Body of pancreas (tissue), 4 donors: Measurements from ENCODE around the gene NMRAL1.

Experiments
- POLR2A ChIP-seq, 3 donors: fragments of 450-650 bp; IDR thresholded peaks; one replicate each; pipeline ENCODE4 v1.6.1; 2016; ENCODE audit warnings: antibody characterized with exemption in 3 of 3, mild to moderate bottlenecking in 2 of 3
- TF ChIP-seq, protein P1 (sequence below), 7 experiments: fragments of 450-650 bp in 4 of 7; fragments of 200-600 bp in 3 of 7; sonication (generic) in 3 of 7; IDR thresholded peaks; one replicate each; pipeline ENCODE4 v1.5.1; 2016 to 2019; ENCODE audit warnings: antibody characterized with exemption in 7 of 7

DNA sequence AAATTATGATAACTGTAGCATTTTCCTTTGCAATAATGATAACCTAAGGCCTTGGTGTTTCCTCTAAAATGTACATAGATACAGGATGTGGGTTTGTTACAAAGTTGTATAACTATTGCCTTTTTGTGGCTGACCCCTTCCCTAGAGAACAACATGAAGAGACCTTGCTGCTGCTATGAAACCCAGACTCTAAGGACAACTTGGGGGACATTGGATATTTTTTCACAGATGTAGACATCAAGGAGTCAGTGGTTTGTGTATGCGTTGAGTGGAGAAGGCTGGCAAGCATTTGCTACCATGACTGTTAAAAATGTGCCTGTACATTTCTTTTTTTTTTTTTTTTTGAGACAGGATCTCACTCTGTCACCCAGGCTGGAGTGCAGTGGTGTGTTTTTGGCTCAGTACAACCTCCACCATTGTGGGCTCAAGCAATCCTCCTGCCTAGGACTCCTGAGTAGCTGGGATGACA lies 14.1 kb upstream of the NMRAL1 start:
- no peak for TF ChIP-seq POLR2A (IDR thresholded peaks at IDR 0.05)
- TF ChIP-seq, protein P1, sequence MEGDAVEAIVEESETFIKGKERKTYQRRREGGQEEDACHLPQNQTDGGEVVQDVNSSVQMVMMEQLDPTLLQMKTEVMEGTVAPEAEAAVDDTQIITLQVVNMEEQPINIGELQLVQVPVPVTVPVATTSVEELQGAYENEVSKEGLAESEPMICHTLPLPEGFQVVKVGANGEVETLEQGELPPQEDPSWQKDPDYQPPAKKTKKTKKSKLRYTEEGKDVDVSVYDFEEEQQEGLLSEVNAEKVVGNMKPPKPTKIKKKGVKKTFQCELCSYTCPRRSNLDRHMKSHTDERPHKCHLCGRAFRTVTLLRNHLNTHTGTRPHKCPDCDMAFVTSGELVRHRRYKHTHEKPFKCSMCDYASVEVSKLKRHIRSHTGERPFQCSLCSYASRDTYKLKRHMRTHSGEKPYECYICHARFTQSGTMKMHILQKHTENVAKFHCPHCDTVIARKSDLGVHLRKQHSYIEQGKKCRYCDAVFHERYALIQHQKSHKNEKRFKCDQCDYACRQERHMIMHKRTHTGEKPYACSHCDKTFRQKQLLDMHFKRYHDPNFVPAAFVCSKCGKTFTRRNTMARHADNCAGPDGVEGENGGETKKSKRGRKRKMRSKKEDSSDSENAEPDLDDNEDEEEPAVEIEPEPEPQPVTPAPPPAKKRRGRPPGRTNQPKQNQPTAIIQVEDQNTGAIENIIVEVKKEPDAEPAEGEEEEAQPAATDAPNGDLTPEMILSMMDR (IDR thresholded peaks at IDR 0.05) = no peak
